DMS114 treated with DMSO at 0.1 percent for 48 hours (cell line): Measurements from ENCODE around the gene TAX1BP1.
"Not testable (repeated sequence)": the region's sequence is repeated elsewhere in the genome, so short reads cannot be mapped to it uniquely, and the experiment has no call there.

Experiments used
- DNase-seq: peaks from one replicate; lab custom pipeline; 2025; ENCODE audit not compliant: unreplicated experiment; lab: John Stamatoyannopoulos, UW

TAX1BP1 gene

DNA sequence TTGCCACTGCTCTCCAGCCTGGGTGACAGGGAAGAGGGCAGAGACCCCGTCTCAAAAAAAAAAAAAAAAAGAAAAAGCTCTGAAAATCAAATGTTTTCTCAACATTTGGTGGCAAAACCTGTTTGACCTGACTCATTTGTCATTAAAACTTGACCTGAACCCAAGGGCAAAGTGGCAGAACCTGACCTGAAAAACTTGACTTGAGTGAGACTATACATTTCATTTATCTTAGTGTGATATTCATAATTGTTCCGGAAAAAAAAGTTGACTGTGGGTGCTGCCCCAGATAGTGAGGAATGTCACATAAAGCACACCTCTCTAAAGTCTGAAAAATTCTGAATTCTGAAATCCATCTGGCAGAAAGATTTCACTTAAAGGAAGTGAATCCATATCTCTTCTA is 2.3 kb upstream of the TAX1BP1 start:
- DNase-seq = no peak

DNA sequence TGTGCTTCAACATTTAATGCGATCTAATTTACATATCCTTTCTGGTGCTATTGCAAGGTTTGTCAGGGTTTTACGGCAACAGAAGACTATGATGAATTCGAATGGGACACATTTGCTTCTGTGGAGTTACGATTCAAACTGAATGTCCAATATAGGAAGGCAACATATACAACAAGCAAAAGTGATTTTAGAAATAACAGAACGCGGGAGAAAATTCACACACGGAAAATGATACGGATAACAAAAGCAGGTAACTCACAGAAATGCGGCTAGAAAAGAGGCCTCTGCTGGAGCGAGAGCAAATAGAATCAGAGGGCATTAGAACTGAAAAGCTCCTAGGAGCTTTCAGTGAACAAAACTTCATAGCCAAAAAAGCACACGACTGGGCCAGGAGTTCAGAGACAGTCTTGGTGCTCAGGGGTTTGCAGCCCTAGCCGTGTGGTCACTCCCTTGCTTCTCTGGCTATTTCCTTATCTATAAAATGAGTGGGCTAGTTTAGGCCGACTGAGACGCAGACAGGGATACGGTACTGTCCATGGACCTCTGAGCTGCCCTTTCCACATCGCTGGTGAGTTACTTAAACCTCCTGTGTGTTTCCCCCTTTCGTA is 557 bp upstream of the TAX1BP1 start:
- DNase-seq = no peak

DNA sequence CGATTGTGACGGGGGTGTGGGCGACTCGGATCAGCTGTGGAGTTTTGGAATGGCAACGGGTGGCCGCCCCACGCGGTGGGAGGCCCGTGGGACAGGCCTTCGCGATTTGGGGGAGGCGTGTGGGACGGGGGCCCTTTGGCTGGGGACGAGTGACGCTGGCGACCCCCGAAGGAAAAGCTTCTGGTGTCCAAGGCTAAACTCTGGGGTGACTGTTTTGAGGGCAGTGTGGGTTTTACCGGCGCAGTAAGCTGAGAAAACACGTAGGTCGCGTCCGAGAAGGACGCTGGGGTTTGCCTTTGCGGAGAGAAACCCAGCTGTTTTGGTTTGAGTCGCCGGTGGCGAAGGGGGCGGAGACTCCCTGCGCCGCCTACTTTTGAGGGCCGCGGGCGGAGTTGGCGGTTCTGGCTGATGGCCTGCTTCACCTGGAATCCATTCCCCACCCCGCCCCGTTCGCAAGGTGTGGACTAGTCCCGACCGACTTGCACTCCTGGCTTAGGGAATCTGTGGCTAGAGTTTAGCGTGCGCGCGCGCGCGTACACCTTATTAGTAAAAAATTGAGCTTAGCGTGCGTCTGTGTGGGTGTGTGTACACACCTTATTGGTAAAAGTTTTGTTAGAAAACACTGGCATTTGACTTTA is 606 bp downstream of the TAX1BP1 start:
- peak; percentile 59 for DNase-seq

DNA sequence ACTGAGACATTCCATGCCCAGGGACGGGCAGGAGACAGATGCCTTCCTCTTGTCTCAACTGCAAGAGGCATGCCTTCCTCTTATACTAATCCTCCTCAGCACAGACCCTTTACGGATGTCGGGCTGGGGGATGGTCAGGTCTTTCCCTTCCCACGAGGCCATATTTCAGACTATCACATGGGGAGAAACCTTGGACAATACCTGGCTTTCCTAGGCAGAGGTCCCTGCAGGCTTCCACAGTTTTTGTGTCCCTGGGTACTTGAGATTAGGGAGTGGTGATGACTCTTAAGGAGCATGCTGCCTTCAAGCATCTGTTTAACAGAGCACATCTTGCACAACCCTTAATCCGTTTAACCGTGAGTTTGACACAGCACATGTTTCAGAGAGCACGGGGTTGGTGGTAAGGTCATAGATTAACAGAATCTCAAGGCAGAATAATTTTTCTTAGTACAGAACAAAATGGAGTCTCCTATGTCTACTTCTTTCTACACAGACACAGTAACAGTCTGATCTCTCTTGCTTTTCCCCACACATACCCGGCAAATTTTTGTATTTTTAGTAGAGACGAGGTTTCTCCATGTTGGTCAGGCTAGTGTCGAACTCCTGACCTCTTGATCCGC is 2.2 kb downstream of the TAX1BP1 start:
- not testable (repeated sequence) for DNase-seq

DNA sequence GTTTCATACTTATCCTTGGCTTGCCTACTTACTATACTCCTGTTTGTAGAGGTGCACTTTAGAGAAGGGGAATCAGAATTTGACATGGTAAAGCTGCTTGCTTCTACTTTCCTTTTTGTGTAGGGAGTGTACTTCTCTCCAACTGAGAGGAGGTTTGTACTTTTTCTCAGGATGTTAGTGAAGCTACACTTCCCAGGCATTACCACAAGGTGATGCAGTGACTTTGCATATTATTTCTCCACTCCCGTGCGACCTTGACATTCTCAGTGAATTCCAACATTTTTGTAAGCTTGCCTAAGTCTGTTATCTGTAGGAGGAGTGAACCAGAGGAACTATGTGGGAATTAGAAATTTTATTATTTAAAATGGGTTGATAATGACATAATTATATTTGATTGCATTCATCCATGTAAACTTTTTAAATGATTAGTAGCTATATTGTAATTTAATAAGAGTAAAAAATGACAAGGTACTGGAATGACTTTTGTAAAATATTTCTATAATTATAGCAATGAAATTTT is 5.2 kb downstream of the TAX1BP1 start:
- DNase-seq = peak; percentile 64

DNA sequence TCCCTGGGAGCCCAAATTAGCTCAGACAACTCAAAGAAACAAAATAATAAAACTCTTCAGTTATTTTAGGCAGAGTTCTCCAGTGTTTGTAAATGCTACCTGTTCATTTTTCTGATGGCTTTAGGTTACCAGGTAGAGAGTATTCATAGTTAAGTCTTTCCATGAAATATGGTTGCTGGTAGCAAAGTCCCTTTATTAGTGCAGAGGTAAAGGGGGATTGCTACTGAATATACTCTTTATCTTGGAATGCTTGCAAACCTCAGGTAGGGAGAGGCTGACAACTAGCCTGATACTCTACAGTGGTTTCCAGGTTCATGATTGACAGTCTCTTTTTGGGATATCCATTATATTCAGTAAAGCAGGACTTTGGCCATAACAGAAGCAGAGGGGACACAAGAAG is 6.5 kb downstream of the TAX1BP1 start:
- no peak for DNase-seq

DNA sequence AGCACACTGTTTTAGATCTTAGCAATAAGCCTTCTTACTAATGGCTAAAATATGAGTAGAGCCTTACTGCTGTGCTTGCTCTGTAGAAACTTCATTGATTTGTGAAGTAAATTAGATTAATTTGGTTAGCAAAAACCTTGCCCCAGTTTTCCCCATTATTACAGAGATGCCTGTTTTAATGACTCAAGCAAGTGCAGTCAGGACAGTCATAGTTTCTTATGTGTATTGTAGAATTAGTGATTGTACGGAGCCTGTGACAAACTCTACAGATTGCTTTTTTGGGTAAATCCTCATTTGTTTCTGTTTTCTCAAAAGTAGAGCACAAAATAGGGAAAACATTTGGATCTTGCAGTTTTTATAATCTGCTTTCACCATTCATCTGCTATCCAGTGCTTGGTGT is 7.0 kb downstream of the TAX1BP1 start:
- no peak for DNase-seq

DNA sequence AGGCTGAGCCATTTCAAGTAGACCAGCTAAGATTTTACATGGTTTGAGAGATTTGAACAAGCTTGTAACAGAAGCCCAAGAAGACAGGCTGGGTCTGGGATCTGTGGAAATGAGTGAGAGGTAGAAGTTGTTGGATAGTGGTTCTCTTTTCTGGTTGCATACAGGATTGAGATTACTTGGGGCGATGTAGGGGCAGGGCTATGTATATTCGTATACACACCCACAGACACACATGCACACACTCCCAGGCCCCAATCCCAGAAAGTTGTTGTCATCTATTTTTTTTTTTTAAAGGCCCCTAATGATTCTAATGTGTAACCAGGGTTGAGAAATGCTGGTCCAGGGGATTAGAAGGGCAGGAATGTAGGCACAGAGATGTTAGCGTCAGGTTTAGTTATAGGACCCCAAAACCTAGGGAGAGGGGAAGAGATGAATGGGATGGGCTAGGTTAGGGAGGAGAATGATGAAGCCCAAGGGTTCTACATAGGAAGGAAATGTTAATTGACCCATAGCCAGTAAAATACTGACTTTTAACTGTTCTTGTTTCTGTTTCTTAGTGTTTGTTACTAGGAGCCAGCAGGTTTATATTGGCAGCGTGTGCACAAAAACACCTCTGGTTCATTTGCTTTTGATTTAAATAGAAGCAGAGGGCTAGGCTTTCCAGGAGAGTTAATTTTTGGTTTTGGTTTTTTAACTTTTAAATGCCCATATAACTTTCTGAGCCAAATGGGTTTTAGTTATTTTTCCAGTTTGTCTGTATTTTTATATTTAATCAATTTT is 7.8 kb downstream of the TAX1BP1 start:
- DNase-seq = no peak

DNA sequence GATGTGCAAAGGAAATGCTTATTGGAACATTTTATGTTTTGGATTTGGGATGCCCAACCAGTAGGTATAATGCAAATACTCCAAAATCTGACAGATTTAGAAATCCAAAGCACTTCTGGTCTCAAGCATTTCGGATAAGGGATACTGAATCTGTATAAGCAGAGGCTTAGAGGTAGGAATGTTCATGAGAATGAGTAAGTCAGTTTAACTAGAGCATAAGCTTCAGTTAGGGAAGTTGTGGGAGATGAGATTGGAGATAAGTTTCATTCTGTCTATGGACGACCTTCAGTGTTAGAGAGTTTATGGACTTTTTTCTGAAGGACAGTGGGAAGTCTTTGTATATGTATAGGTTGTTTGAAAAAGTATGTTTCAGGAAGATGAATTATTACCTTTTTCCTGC is 10.4 kb downstream of the TAX1BP1 start:
- no peak for DNase-seq

DNA sequence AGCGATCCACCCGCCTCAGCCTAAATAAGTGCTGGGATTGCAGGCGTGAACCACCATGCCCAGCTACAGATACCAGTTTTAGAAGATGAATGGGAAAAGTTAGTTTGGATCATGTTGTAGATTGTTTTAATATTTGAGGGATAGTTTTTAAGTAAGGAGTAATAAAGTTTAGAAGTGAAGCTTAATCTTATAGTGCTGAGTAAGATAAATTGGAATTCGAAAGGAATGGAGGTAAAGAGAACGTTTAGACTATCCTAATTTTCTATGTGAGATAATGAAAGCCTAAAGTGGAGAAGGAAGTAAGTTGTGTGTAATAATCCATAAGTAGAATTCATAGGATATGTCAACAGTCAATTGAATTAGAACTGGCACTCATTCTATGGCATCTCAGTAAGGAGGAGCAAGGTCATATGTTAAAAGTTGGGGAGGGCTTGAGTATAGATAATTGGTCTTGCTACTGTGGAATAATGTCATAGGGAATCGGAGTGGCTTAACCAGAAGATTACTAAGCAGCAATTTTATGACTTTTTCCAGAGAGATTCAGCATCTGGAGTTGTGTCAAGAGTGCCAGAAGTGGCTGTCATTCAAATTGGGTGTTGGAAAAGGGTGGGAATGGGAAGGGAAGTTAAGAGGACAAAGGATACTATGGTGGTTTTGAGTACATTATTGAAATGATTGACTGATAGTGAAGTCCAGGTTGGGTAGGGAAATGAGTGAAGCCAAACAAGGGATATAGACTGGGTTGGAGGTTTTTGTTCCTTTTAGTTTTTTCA is 12.1 kb downstream of the TAX1BP1 start:
- DNase-seq = no peak

DNA sequence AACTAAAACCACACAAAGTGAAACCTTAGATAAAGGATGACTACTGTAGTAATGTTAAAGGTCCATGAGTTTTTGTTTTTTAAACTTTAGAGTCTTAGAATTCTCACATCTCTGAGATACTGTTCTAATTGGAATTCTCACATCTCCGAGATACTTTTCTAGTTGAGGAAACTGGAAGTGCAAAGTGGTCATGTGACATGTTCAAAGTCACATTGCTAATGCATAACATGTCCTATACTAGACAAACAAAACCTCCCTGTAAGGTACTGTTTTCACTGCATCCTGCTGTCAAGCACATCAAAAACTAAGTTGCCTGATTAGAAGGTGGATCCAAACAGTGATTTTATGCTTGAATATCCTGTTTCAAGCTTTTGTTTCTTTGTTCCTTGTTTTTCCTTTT is 13.9 kb downstream of the TAX1BP1 start:
- DNase-seq = no peak

DNA sequence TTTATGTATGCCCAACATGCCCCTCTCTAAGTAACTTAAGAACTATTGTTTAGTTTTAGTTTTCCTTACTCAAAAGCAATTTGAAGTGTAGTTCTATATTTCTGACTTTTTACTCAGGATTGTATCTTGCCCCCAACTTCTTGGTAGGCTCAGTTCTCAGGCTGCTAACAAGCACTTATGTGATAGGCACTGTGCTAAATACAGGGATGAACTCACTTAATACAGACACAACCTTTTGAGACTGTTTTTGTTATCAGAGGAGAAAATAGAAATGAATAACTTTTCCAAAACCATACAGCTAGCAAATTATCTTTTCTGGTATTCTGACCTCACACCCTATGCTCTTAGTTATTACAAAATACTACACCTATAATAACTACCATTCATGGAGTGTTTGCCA is 16.3 kb downstream of the TAX1BP1 start:
- no peak for DNase-seq

DNA sequence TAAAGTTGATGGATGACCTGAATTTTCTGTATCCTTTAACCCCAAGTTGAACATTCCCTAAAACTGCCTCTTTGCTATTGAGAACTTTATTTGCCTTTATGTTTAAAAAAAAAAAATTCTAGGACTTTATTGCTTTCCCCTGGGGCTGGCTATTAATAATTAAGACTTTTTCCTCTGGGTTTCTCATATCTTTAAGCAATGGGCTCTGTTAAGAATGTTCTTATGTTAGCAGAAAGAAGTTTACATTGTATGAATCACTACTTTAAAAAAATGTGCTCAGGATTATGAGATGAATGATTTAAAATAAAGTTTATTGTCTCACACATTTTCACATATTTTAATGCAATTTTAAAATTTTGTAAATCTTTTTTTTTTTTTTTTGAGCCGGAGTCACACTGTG is 19.5 kb downstream of the TAX1BP1 start:
- no peak for DNase-seq

DNA sequence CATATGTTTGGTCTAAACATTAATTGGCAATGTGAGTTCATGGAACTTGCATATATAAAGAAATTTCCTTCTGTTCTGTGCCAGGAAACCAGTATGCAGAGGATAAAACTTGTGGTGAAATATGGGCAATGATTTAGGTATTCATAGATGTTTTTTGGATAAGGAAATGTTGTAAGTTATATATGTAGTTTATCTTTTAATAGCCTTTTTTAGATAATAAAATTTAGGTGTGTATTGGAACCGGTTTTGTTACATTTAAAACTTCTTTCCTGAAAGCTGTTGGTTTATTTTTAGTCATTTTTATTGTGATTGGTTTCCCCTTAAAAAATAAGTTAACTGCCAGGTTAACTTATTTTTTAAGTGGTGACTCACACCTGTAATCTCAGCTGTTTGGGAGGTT is 22.1 kb downstream of the TAX1BP1 start:
- no peak for DNase-seq

DNA sequence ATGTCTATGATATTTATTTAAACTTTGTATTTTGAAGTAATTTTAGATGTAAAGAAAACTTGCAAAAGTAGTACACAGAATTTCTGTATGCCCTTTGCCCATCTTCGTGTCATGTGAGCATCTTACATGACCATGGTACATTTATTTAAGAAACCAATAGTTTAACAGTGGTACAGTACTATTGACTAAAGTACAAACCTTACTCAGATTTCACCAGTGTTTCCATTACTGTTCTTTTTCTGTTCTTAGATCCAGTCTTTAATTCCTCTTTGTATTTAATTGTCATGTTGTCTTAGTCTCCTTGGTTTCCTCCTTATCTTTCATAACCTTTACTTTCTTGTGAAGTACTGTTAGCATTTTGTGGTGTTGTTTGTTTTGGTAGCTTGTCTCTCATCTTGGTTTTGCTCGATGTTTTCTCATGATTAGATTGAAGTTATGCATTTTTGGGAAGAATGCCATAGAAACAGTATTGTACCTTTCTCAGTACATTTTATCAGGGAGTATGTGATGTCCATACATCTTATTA is 24.1 kb downstream of the TAX1BP1 start:
- DNase-seq = no peak

DNA sequence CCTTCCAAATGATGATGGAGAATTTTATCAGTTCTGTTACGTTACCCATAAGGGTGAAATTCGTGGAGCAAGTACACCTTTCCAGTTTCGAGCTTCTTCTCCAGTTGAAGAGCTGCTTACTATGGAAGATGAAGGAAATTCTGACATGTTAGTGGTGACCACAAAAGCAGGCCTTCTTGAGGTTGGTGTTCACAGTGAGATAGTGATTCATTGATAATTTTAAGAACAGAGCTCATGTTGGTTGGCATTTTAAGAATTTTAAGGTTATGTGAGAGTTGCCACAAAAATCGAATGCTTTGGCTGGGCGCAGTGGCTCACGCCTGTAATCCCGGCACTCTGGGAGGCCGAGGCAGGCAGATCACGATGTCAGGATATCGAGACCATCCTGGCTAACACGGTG is 25.9 kb downstream of the TAX1BP1 start:
- no peak for DNase-seq

DNA sequence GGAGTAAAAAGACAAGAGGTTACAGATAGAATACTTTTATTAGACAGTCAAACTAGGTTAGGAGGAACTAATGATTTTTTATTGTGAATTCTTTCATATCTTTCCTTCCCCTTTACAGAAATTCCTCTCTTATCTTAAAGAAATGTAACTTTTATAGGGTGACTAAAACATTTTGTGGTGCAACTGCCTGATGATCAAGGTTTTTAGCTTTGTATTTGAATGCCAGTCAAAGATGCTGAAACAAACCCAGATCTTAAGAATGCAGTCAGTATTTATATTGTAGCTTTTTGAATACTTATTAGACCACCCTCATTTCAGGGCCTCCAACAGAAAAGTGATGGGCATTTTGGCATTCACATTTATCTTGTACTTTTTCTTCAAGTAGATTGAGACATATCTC is 27.4 kb downstream of the TAX1BP1 start:
- DNase-seq = no peak

DNA sequence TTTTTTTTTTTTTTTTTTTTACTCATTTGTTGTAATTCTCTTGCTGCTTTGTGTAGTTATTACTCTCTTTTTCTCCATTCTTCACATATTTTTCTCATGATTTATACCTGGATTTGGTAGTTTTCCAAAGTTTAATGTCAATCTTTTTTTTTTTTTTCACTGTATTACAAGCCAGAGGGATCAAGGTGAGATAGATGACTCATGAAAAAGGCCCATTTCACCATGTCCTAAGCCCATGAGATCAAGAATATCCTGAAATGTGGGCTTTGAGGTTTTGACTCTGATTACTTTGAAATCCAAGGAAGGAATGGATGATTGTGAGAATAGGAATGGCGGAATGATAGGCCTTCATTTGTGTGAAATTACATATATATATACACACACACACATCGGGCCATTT is 31.1 kb downstream of the TAX1BP1 start:
- no peak for DNase-seq

DNA sequence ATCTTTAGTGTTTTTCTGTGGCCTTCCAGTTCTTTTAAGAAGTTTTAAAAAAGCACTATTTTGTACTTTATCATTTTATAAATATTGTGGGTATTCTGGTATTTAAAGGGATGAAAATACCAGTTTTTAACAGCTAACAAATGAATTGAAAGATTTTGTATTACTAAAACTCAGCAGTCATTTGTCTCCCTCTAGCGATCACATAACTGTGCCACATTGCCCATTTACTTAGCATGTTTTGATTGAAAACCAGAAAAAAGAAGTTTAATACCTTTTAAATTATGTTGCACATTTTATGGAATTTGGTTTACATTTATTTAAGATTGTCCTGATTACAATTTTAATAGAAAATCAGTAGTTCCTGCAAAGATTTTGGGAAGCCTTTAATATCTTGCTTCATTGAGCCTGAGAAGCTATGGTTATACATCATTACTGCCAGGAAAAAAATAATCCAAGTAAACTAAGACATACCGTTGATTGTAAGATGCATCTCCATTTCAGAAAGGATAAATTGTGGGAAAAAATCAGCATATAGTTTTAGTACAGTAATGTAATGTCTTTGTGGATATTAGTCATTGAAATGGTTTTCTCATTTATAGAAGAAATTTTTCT is 34.9 kb downstream of the TAX1BP1 start:
- no peak for DNase-seq

DNA sequence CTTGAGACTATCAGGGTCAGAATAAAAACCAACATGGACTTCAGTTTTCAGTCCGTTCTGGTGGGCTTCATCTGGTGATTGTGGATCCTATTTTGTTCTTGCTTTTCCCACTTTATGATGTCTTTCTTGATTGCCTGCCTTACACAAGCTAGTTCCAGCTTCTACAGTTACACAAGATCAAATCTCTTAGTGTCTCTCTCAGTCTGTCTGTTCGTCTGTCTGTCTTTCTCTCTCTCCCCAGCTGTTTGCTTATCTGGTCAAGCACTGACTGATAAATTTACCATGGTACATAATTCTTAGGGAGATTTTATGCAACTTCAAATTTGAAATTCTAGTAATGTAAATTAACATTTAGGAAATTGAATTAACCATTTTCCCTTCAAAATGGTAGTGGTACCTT is 35.8 kb downstream of the TAX1BP1 start:
- no peak for DNase-seq
